Activated CD4-positive, alpha-beta T cell treated with anti-CD3 and anti-CD28 coated beads, Interleukin-2, amount 50 U/mL, for 4 hours (primary cell): ENCODE measurements around the gene MRPL45.
A peak's percentile ranks its signal among the peaks of the same experiment; 100 is the strongest.
"Not testable (repeated sequence)": the region's sequence is repeated elsewhere in the genome, so short reads cannot be mapped to it uniquely, and the experiment has no call there.

ENCODE experiments used
- DNase-seq, 2 experiments: peaks; one replicate each; pipeline ENCODE4 v3.0.0-alpha.2; 2020

The MRPL45 gene

GRCh38 chr17:38296834-38297517 is at the start of gene MRPL45:
Gene MRPL45 (plus strand): TSS chr17:38297168. CDS start chr17:38297184, 16 bp downstream.
- DNase-seq = peak; percentile 95 to 96

DNA sequence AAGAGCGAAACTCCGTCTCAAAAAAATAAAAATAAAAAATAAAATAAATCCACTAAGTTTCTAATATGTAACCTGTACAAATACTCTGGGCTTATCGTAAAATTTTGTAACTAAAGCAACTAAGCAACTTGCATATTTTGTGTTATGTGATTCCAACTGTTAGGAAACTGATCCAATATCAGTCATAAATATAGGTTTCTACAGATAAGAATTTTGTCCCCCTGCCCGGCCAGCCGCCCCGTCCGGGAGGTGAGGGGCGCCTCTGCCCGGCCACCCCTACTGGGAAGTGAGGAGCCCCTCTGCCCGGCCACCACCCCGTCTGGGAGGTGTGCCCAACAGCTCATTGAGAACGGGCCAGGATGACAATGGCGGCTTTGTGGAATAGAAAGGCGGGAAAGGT is 43.8 kb upstream of the MRPL45 start:
- DNase-seq = not testable (repeated sequence)

DNA sequence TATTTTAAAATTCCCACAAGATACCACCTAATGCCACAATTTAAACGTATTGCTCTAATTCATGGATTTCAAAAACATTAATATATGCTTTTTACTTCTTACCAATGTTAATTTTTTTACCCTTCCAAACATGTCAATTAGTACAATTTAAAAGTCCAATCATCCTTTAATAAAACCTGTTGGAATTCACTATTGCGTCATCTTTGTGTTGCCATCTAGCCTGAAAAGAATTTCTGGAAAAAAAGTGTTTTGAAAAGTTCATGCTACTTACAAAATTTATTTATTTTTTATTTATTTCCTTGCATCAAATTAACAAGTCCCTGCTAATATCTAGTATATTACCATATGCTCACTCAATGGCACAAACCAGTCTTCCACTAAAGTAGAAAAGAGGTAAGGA is 42.6 kb upstream of the MRPL45 start:
- DNase-seq = not testable (repeated sequence)

- DNase-seq = peak; percentile 81 to 84
Observed at GRCh38 chr17:38257013-38257621, 39.9 kb upstream of the MRPL45 start.

- DNase-seq = not testable (repeated sequence)
Observed at GRCh38 chr17:38265974-38266506, 30.9 kb upstream of the MRPL45 start.

GRCh38 chr17:38266571-38266970 is 30.4 kb upstream of the MRPL45 start:
- DNase-seq = not testable (repeated sequence)

DNA sequence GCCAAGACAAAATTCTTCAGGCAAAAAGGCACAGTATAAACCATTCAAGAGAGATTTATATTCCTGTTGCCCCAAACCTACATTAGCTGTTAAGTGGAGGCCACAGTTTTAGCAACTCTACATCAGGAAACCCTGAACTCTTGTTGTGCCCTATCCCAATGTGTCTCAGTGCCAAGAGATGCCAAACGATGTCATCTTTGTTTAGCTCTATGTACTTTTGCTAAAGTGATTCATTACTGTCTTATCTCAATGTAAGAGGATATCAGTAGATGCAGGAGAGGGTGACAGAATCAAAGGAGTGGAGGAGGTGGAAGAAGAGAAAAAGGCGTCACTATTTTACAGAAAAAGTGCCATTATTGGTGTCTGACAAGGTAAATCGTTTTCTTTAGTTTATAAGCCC is 28.8 kb upstream of the MRPL45 start:
- not testable (repeated sequence) for DNase-seq

DNA sequence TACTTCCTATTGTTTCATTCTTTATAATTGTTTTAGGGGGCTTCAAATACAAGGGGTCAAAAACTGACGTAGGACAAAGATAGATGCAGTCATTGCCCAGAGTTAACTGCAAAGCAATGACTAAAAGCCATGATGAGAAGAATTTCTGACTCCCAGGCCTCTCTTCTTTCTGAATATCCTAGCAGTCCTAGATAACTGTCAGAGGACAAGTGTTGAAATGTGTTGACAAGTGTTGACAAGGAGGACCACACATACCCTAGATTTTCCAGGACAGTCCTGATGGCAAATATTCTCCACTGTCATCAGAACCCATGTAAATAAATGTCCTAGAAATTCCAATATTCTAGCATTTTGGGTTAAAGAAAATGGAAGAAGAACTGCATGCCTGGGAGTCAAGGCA is 27.9 kb upstream of the MRPL45 start:
- DNase-seq = not testable (repeated sequence)

DNA sequence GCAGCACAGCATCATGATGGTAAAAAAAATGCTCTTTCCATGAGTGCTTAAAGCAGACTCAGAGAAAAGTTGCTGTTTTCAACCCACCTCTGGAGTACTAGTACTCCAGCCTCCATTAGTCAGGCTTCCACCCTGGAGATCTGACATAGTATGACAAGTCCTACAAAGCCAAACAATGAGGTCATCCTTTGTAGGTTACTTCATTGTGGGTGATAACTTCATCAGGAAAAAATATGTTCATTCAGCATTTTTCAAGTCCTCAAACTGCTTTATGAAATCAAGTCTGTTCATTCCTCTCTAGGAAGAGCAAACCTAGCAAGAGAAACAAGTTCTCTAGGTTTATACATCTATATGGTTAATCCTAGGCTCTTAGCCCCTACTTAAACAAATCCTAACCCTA is 27.4 kb upstream of the MRPL45 start:
- DNase-seq = not testable (repeated sequence)

DNA sequence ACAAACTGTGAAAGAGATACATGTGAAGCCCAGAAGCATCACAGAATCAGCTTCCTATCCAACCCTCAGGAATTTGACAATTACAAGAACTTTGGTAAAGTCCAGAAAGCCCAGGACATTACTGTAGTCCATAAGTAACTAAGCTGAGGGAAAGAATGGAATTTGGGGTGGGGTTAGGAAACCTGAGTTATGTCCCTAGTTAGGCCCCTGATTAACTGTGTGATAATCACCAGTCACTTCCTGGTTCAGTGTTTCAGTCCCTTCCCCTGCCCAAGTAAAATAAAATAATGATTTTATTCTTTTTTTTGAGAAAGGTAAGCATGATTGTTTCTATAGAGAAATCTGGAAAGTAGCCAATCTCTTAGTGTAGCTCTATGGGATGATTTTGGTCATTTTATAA is 11.0 kb upstream of the MRPL45 start:
- not testable (repeated sequence) for DNase-seq

- not testable (repeated sequence) for DNase-seq
Observed at GRCh38 chr17:38286501-38287091, 10.4 kb upstream of the MRPL45 start.

- DNase-seq = not testable (repeated sequence)
Observed at GRCh38 chr17:38288217-38288827, 8.6 kb upstream of the MRPL45 start.

DNA sequence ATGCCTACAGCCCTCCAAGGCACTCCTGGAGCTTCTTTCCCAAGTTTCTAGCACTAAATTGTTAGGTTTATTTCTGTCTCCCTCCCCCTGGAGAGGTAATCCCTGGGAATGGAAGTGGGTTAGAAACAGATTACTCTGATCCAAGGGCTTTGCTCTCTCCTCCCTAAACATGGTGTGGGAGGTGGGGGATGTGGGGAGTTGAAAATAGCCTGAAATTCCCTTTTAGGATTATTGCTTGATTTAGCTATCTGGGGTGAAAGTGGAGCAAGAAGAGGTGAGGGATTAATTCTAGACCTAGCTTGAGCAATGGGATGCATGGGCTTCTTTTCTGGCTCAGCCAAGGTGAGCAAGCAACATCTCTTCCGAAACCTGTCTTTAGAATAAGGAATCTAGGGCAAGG is 7.2 kb upstream of the MRPL45 start:
- not testable (repeated sequence) for DNase-seq

DNA sequence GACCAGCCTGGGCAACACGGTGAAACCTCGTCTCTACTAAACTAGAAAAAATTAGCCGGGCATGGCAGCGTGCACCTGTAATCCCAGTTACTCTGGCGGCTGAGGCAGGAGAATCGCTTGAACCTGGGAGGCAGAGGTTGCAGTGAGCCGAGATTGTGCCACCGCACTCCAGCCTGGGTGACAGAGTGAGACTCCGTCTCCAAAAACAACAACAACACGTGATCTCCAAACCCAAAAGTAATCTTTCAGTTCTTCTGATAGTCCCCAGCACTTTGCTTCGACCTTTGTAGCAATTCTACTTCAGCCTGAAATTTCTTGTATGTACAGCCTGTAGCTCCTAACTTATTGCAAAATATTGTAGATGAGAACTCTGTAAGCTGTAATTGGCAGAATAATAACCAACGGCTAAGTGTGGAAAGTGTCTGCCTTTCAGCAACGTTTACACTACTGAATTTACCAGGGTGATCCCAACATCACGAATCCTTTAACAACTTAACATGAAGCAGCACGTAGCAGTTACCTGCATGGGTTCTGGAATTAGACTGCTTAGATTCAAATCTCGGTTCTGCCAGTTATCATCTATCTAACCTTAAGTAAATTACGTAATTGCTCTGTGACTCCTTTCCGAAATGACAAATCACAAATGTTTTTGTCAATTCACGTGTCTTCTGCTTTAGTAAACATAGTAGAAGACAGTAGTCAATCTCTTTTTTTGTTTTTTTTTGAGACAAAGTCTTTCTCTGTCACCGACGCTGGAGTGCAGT is 1.2 kb upstream of the MRPL45 start:
- DNase-seq = not testable (repeated sequence)

GRCh38 chr17:38315497-38315896 is 18.5 kb downstream of the MRPL45 start:
- no peak for DNase-seq

DNA sequence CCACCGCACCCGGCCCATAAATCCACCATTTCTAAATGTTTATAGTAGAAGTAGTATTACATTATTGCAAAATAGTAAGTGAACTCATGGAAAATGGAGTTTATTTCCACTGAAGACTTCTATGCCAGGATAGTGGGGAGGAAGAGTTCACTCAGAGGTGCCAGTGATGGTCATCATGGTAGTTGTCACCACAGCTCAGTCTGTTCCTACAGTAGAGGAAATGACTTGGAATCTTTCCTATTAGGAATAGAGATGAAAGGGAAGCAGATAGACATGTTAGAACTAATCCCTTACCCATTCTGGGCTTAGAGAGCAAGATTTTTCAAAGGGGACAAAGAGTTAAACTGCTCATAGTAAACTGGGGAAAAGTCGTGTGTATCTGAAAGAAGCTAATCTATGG is 20.1 kb downstream of the MRPL45 start:
- no peak for DNase-seq

GRCh38 chr17:38320482-38320881 is 23.5 kb downstream of the MRPL45 start:
- no peak for DNase-seq

- DNase-seq = peak; percentile 68 to 74
Observed at GRCh38 chr17:38322156-38322779, 25.3 kb downstream of the MRPL45 start.

DNA sequence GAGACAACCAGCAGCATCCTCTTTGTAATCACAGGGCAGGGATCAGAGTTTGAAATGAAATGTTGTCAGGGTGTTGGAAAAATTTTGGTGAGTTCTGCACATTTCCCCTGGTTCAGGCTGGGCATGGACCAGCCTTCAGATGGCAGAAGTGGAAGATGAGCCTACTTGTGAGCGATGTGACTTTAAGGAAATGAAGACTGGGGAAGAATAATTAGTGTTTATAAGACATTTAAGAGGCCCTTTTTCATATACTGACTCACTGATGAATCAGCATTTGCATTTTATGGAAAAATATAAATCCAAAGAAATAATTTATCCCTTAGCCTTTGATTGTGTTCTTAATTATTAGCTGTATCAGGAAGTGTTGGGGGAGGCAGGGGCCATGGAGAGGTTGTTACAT is 25.9 kb downstream of the MRPL45 start:
- no peak for DNase-seq

GRCh38 chr17:38324141-38324697 is 27.3 kb downstream of the MRPL45 start:
- DNase-seq = no peak

DNA sequence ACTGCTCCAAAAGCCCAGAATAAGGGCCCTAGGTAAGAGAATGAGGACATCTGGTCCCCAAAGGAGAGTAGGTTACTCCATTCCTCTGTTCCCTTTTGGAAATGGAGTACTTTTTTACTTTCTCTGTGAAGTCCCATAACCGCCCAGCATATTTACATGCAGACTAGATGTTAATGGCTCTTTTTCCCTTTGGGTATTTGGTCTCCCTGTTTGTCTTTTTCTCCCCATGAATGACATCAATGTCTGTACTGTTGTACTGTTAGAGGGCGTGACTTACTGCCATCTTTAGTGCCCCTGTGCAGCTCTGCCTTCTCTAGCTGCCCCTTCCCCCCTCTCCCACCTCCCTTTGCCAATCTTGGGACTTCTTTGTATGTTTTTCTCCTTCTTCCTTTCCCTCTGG is 27.8 kb downstream of the MRPL45 start:
- no peak for DNase-seq
